Activated B cell treated with CpG ODN at 0.5 μM for 24 hours (primary cell): Measurements from ENCODE around the gene AKR1D1. TPM values are rescaled to one million over a fixed set of nuclear protein-coding genes. Genes with fewer than 3 reads are reported as not detected.
"Not testable (repeated sequence)": the region's sequence is repeated elsewhere in the genome, so short reads cannot be mapped to it uniquely, and the experiment has no call there.

Experiments used
- ATAC-seq: fragments of 200-7000 bp; cut with Tn5 transposase; one replicate; pipeline ENCODE4 v1.10.0; 2021; ENCODE audit warnings: low read depth, mild to moderate bottlenecking, moderate library complexity
- CTCF ChIA-PET: fragments of 350-600 bp; sonication (Branson Sonifier 250); formaldehyde crosslinking; loops from one replicate; lab custom pipeline; 2021; ENCODE audit warnings: antibody characterized with exemption; lab: Charles Lee
- POLR2A ChIA-PET: fragments of 350-600 bp; sonication (Branson Sonifier 250); formaldehyde crosslinking; loops from one replicate; lab custom pipeline; 2021; ENCODE audit warnings: antibody characterized with exemption; lab: Charles Lee
- DNase-seq: peaks from one replicate; pipeline ENCODE4 v3.0.0; 2022
- H3K27ac Mint-ChIP-seq: one replicate; pipeline ENCODE4 v1.8.0; 2020; ENCODE audit warnings: mixed read lengths
- H3K27me3 Mint-ChIP-seq: one replicate; pipeline ENCODE4 v1.8.0; 2021; ENCODE audit warnings: mixed read lengths
- H3K36me3 Mint-ChIP-seq: one replicate; pipeline ENCODE4 v1.8.0; 2021; ENCODE audit warnings: low read depth, mixed read lengths
- H3K4me1 Mint-ChIP-seq: one replicate; pipeline ENCODE4 v1.8.0; 2021; ENCODE audit warnings: mixed read lengths
- H3K4me3 Mint-ChIP-seq: one replicate; pipeline ENCODE4 v1.8.0; 2020; ENCODE audit warnings: mild to moderate bottlenecking, mixed read lengths
- H3K9me3 Mint-ChIP-seq: one replicate; pipeline ENCODE4 v1.8.0; 2020; ENCODE audit warnings: mixed read lengths
- intact Hi-C: fragments of 100-400 bp; cut with micrococcal nuclease; formaldehyde crosslinking; loops from one replicate; pipeline ENCODE4 v1.15.1; 2024
- total RNA-seq: library from RNA; stranded (reverse); gene quantifications from 2 replicates; pipeline ENCODE4 v1.2.3, GENCODE V29; 2022
- TF ChIP-seq, protein P1 (sequence below): fragments of 200-600 bp; IDR thresholded peaks from one replicate; pipeline ENCODE4 v1.8.0; 2022; ENCODE audit warnings: antibody characterized with exemption, mild to moderate bottlenecking

Gene AKR1D1
- total RNA-seq, 1 donor from 2014 or later, result not detected

DNA sequence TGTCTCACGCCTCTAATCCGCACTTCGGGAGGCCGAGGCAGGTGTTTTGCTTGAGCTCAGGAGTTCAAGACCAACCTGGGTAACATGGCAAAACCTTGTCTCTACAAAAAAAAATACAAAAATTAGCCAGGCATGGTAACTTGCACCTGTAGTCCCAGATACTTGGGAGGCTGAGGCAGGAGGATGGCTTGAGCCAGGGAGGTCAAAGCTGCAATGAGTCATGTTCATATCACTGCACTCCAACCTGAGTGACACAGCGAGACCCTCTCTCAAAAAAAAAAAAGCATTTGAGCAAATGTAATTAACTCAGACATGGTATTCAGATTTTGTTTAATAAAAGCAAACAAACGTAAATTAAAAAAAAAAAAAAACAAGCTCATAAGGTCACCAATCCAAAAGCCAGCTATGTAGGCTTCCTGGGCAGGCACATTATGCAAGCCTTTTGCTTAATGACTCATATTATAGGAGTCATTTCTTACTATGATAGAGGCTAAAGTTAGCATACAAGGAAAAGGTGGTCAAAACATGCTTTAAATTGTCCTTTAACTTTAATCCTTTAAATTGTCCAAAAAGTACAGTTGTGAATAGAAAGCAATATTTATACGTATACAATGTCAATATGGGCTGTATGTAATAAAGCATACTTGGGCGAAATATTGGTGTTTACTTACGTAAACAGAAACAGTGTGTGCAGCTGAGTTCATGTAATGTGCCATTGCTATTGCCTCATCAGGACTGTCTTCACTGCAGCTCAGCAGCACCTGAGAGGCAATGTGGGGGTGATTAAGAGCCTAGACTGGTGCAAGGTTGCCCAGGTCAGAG lies 13.0 kb downstream of the AKR1D1 start:
- Mint-ChIP-seq H3K9me3 (no peaks in the 10 kb centered on the region), H3K4me1 (peaks cover 4% of the 10 kb centered on the region)
- CTCF ChIA-PET, result interaction anchor here (0.6 kb wide), 1 partner anchor 152 kb away, joined by 3 read pairs; no protein-coding TSS in a partner anchor

DNA sequence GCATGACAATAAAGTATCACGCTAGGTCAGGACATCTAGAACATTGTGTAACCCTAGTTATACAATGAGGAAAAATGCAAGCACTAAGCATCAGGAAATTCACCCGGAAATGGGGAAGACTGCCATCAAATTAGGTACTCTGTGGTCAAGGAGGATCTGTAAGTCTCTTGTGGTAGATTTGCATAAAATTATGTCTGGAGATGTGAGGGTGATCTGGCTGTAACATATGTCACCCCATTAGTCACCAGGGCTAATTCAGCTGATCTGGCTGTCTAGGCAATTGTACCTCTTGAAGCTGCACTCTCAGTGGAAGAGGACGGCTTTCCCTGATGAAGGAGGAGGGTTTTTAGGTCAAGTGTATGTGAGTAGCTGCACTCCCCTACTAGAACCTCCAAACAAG lies 14.8 kb downstream of the AKR1D1 start:
- TF ChIP-seq, protein P1, sequence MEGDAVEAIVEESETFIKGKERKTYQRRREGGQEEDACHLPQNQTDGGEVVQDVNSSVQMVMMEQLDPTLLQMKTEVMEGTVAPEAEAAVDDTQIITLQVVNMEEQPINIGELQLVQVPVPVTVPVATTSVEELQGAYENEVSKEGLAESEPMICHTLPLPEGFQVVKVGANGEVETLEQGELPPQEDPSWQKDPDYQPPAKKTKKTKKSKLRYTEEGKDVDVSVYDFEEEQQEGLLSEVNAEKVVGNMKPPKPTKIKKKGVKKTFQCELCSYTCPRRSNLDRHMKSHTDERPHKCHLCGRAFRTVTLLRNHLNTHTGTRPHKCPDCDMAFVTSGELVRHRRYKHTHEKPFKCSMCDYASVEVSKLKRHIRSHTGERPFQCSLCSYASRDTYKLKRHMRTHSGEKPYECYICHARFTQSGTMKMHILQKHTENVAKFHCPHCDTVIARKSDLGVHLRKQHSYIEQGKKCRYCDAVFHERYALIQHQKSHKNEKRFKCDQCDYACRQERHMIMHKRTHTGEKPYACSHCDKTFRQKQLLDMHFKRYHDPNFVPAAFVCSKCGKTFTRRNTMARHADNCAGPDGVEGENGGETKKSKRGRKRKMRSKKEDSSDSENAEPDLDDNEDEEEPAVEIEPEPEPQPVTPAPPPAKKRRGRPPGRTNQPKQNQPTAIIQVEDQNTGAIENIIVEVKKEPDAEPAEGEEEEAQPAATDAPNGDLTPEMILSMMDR, result no peak
- DNase-seq (no peak), ATAC-seq (no peak)
- Mint-ChIP-seq H3K36me3 (no peaks in the 10 kb centered on the region), H3K27me3 (no peaks in the 10 kb centered on the region), H3K9me3 (no peaks in the 10 kb centered on the region), H3K27ac (no peak overlapping the region), H3K4me3 (no peak overlapping the region), H3K4me1 (peaks cover 4% of the 10 kb centered on the region)
- ChIA-PET POLR2A (interaction anchor here (0.5 kb wide), 1 partner anchor 643 kb away, joined by 8 read pairs; no protein-coding TSS in a partner anchor), CTCF (no interaction called here)
- intact Hi-C loops, result no loop called here

More for the DNA sequence above, 13.0 kb downstream of the AKR1D1 start:
- no peak for DNase-seq
- ATAC-seq, result no peak
- H3K36me3 Mint-ChIP-seq, result no peaks in the 10 kb centered on the region
- H3K27me3 Mint-ChIP-seq, result no peaks in the 10 kb centered on the region
- H3K4me3 Mint-ChIP-seq, result no peak overlapping the region
- POLR2A ChIA-PET, result interaction anchor here (0.7 kb wide), 2 partner anchors 14 to 46 kb away, joined by 4 to 6 read pairs; no protein-coding TSS in a partner anchor
- H3K27ac Mint-ChIP-seq, result no peak overlapping the region
- intact Hi-C loops, result no loop called here
- TF ChIP-seq, protein P1, result no peak

DNA sequence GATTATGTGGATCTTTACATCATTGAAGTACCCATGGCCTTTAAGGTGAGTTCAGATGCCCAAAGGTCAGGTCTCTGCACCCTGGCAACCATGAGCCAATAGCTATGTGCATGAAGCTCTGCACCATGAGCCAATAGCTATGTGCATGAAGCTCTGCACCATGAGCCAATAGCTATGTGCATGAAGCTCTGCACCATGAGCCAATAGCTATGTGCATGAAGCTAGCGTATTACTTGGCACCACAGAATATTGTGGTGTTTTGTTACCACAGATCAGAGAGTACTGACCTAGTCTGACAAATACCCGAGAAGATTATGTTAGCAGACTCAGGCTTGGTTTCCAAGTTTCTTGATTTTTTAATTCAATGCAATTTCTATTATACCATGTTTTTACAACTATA lies 15.6 kb downstream of the AKR1D1 start:
- POLR2A ChIA-PET, H3K27ac Mint-ChIP-seq, intact Hi-C loops, CTCF ChIA-PET, ATAC-seq, H3K4me3 Mint-ChIP-seq, H3K4me1 Mint-ChIP-seq, H3K9me3 Mint-ChIP-seq, DNase-seq, H3K27me3 Mint-ChIP-seq, H3K36me3 Mint-ChIP-seq: not testable (repeated sequence)

DNA sequence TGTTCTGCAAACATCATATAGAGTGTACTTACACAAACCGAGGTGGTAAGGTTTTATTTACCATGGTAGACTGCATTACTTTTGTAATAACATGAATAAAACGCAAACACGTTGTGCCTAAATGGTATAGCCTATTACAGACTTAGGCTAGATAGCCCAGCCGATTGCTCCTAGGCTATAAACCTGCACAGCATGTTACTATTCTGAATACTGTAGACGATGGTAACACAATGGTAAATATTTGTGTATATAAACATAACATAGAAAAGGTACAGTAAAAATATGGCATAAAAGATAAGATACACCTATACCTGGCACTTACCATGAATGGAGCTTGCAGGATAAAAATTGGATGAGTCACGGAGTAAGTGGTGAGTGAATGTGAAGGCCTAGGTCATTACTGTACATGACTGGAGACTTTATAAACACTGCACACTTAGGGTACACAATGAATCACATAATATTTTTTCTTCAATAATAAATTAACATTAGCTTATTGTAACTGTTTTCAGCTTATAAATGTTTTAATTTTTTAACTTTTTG lies 16.3 kb downstream of the AKR1D1 start:
- Mint-ChIP-seq H3K9me3 (no peaks in the 10 kb centered on the region), H3K4me3 (no peak overlapping the region), H3K27ac (no peak overlapping the region)

DNA sequence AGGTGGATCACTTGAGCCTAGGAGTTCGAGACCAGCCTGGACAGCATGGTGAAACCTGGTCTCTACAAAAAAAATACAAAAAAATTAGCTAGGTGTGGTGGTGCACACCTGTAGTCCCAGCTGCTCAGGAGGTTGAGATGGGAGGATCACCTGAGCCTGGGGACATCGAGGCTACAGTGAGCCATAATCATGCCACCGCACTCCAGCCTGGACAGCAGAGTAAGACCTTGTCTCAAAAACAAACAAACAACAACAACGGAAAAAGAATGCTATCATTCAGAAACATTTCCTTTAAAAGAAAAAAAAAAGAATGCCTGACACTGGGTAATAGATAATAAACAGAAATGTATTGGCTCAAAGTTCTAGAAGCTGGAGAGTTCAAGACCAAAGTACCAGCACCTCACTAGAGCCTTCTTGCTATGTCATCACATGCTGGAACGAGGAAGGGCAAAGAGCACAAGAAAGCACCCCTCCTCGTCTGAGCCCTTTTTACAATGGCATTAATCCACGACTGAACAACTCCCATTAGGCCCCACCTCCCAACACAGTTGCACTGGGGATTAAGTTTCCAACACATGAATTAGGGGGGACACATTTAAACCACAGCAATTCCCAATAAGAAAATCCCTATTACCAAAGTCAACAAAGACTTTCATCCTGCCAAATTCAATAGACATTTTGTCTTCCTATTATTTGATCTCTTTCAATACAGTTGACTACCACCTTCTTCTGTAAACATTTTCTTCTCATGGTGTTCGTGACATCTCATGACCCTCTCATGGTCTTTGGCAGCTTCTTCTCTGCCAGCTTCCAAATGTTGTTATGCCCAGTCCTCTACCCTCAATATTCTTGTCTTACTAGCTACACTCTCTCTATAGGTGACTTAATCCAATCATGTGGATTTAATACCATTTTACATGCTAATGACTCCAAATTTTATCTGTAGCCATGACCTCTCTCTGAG lies 20.0 kb downstream of the AKR1D1 start:
- no peak for ATAC-seq
- H3K4me3 Mint-ChIP-seq, result no peak overlapping the region
- no peaks in the 10 kb centered on the region for H3K4me1 Mint-ChIP-seq
- DNase-seq, result no peak
- ChIA-PET CTCF (no interaction called here), POLR2A (no interaction called here)
- H3K36me3 Mint-ChIP-seq, result no peaks in the 10 kb centered on the region
- intact Hi-C loops, result no loop called here
- H3K27me3 Mint-ChIP-seq, result no peaks in the 10 kb centered on the region
- TF ChIP-seq, protein P1, result no peak
- no peaks in the 10 kb centered on the region for H3K9me3 Mint-ChIP-seq
- H3K27ac Mint-ChIP-seq, result no peak overlapping the region

More for the DNA sequence above, 16.3 kb downstream of the AKR1D1 start:
- no peaks in the 10 kb centered on the region for H3K36me3 Mint-ChIP-seq
- TF ChIP-seq, protein P1, result no peak
- CTCF ChIA-PET, result no interaction called here
- H3K27me3 Mint-ChIP-seq, result no peaks in the 10 kb centered on the region
- no peak for ATAC-seq
- no peak for DNase-seq
- intact Hi-C loops, result no loop called here
- POLR2A ChIA-PET, result interaction anchor here (0.6 kb wide), 1 partner anchor 1030 kb away, joined by 4 read pairs; no protein-coding TSS in a partner anchor
- peaks cover 4% of the 10 kb centered on the region for H3K4me1 Mint-ChIP-seq
